GM12878 (cell line): Measurements from ENCODE around the gene ETV6. TPM values are rescaled to one million over a fixed set of nuclear protein-coding genes. Genes with fewer than 3 reads are reported as not detected.
A peak's percentile ranks its signal among the peaks of the same experiment; 100 is the strongest.

Source experiments
- ATAC-seq: fragments of 200-7000 bp; cut with Tn5 transposase; 3 replicates; pipeline ENCODE4 v1.9.1; 2020; ENCODE audit warnings: mild to moderate bottlenecking, moderate library complexity
- BruUV-seq: library from RNA; stranded (reverse); fragments of 400-500 nt; replicated peaks from 2 replicates; lab custom pipeline; 2021; lab: Mats Ljungman, UMichigan
- CTCF ChIA-PET: fragments of 300-600 bp; sonication (Branson Sonifier 250); formaldehyde crosslinking; extraction: SDS; loops from one replicate; lab custom pipeline; 2021; ENCODE audit warnings: inconsistent platforms; lab: Yijun Ruan, JAX
- POLR2A ChIA-PET: fragments of 350-600 bp; formaldehyde crosslinking; extraction: SDS; loops from one replicate; lab custom pipeline; 2021; ENCODE audit warnings: inconsistent platforms; lab: Charles Lee
- RAD21 ChIA-PET: fragments of 300-600 bp; sonication (Branson Sonifier 250); formaldehyde crosslinking; loops from one replicate; lab custom pipeline; 2023; ENCODE audit warnings: antibody characterized with exemption; ENCODE audit not compliant: unreplicated experiment; lab: Charles Lee
- SMC1A ChIA-PET: fragments of 300-600 bp; sonication (Branson Sonifier 250); formaldehyde crosslinking; loops from one replicate; lab custom pipeline; 2023; ENCODE audit not compliant: unreplicated experiment, uncharacterized antibody; lab: Charles Lee
- DNase-seq: peaks from one replicate; pipeline ENCODE4 v3.0.0-alpha.2; 2011; ENCODE audit warnings: low read depth, low spot score
- FAIRE-seq: peaks from 3 replicates; lab custom pipeline; 2011; peaks lifted over from hg19 to GRCh38; lab: Jason Lieb, UNC
- H2AFZ ChIP-seq: 2 replicates; pipeline ENCODE4 v1.6.0; 2011; ENCODE audit warnings: low read depth, low read length, control low read depth; ENCODE audit not compliant: control insufficient read depth
- H3K27ac ChIP-seq: 2 replicates; pipeline ENCODE4 v1.5.1; 2011; ENCODE audit warnings: control low read depth; ENCODE audit not compliant: control insufficient read depth, insufficient read depth
- H3K27me3 ChIP-seq, 2 experiments: replicated peaks in 1 of 2; 2 replicates each; pipeline versions ENCODE4 v1.6.0 to v1.6.1; 2011; ENCODE audit warnings: low read length in 1 of 2; ENCODE audit not compliant: control insufficient read depth in 2 of 2, insufficient read depth in 2 of 2
- H3K36me3 ChIP-seq, 2 experiments: 2 replicates each; pipeline ENCODE4 v1.5.1; 2011; ENCODE audit warnings: low read length in 1 of 2; ENCODE audit not compliant: control insufficient read depth in 2 of 2, insufficient read depth in 2 of 2
- H3K4me1 ChIP-seq: 2 replicates; pipeline ENCODE4 v1.6.1; 2011; ENCODE audit warnings: mild to moderate bottlenecking, low read length, moderate library complexity, mixed read lengths; ENCODE audit not compliant: control insufficient read depth, insufficient read depth
- H3K4me2 ChIP-seq: 2 replicates; pipeline ENCODE4 v1.6.0; 2011; ENCODE audit warnings: control low read depth; ENCODE audit not compliant: control insufficient read depth, insufficient read depth
- H3K4me3 ChIP-seq: fragments of 200-600 bp; sonication (generic); 2 replicates; pipeline ENCODE4 v1.5.1; 2016
- H3K79me2 ChIP-seq: 2 replicates; pipeline ENCODE4 v1.6.0; 2011; ENCODE audit warnings: low read length; ENCODE audit not compliant: control insufficient read depth, insufficient read depth
- H3K9ac ChIP-seq: 2 replicates; pipeline ENCODE4 v1.8.0; 2011; ENCODE audit warnings: low read length, control low read depth, mixed read lengths; ENCODE audit not compliant: control insufficient read depth, insufficient read depth
- H3K9me3 ChIP-seq: replicated peaks from 3 replicates; pipeline ENCODE4 v1.5.1; 2011; ENCODE audit warnings: mild to moderate bottlenecking, low read length; ENCODE audit not compliant: control insufficient read depth, insufficient read depth
- H4K20me1 ChIP-seq: 2 replicates; pipeline ENCODE4 v1.6.0; 2011; ENCODE audit not compliant: control insufficient read depth, insufficient read depth
- CHD1 ChIP-seq: IDR thresholded peaks from 2 replicates; pipeline ENCODE4 v1.6.1; 2012; ENCODE audit warnings: low read depth, low read length, improper control_type of control experiment
- GABPA ChIP-seq: IDR thresholded peaks from 2 replicates; pipeline ENCODE4 v1.6.1; 2014; ENCODE audit warnings: antibody characterized with exemption, low read depth, mild to moderate bottlenecking, inconsistent platforms
- IRF3 ChIP-seq: fragments of 450-650 bp; IDR thresholded peaks from 2 replicates; pipeline ENCODE4 v1.6.1; 2014; ENCODE audit warnings: mild to moderate bottlenecking
- KAT2A ChIP-seq: conservative IDR thresholded peaks from 2 replicates; pipeline ENCODE4 v1.6.1; 2011; ENCODE audit warnings: low read depth, low read length; ENCODE audit not compliant: control insufficient read depth
- KDM1A ChIP-seq: fragments of 200-600 bp; sonication (generic); IDR thresholded peaks from 2 replicates; pipeline ENCODE4 v1.6.1; 2016; ENCODE audit warnings: borderline replicate concordance
- MEF2A ChIP-seq: IDR thresholded peaks from 2 replicates; pipeline ENCODE4 v1.6.1; 2011; ENCODE audit warnings: low read depth, mild to moderate bottlenecking, low read length, moderate library complexity; ENCODE audit not compliant: insufficient read depth
- MXI1 ChIP-seq: fragments of 150-350 bp; IDR thresholded peaks from 2 replicates; pipeline ENCODE4 v1.6.1; 2011; ENCODE audit warnings: low read depth, mild to moderate bottlenecking, inconsistent platforms, low read length, improper control_type of control experiment
- PML ChIP-seq: IDR thresholded peaks from 2 replicates; pipeline ENCODE4 v1.6.1; 2012; ENCODE audit warnings: low read length, inconsistent platforms
- POLR2A ChIP-seq: IDR thresholded peaks from 2 replicates; pipeline ENCODE4 v1.6.1; 2011; ENCODE audit warnings: low read depth, mild to moderate bottlenecking, low read length
- POLR2AphosphoS5 ChIP-seq: IDR thresholded peaks from 2 replicates; pipeline ENCODE4 v1.6.1; 2011; ENCODE audit warnings: mild to moderate bottlenecking, low read length, inconsistent platforms
- RUNX3 ChIP-seq: IDR thresholded peaks from 2 replicates; pipeline ENCODE4 v1.6.1; 2012; ENCODE audit warnings: low read length, inconsistent platforms
- TCF3 ChIP-seq: IDR thresholded peaks from 2 replicates; pipeline ENCODE4 v1.6.1; 2012; ENCODE audit warnings: low read depth, mild to moderate bottlenecking, low read length, borderline replicate concordance; ENCODE audit not compliant: insufficient read depth
- YY1 ChIP-seq: IDR thresholded peaks from 2 replicates; pipeline ENCODE4 v1.6.1; 2011; ENCODE audit warnings: low read depth, mild to moderate bottlenecking, low read length
- ZBTB40 ChIP-seq: fragments of 450-650 bp; IDR thresholded peaks from 2 replicates; pipeline ENCODE4 v1.6.1; 2016; ENCODE audit warnings: mild to moderate bottlenecking, moderate library complexity, borderline replicate concordance
- ZNF217 ChIP-seq: fragments of 450-650 bp; IDR thresholded peaks from 2 replicates; pipeline ENCODE4 v1.6.1; 2017; ENCODE audit warnings: antibody characterized with exemption, mild to moderate bottlenecking
- WGBS: methylation state at CpG from one replicate; pipeline ENCODE4 v1.1.6; 2016; ENCODE audit warnings: low lambda C conversion rate; ENCODE audit not compliant: insufficient replicate concordance, insufficient coverage; ENCODE audit errors: missing lambda C conversion rate; 5-methylcytosine and 5-hydroxymethylcytosine counted together
- in situ Hi-C: fragments of 300-500 bp; cut with MboI; formaldehyde crosslinking; loops from 9 replicates; pipeline ENCODE4 v1.14.3; 2018; ENCODE audit warnings: mixed read lengths
- intact Hi-C: fragments of 100-400 bp; cut with micrococcal nuclease; formaldehyde crosslinking; loops from one replicate; pipeline ENCODE4 v1.14.2; 2022; ENCODE audit not compliant: unreplicated experiment
- polyA plus RNA-seq, 11 experiments: library from polyadenylated mRNA; depleted of rRNA in 4 of 11; unstranded in 6 of 11; stranded (reverse) in 5 of 11; fragments of >200 nt; fragmentation: Nextera tagmentation in 4 of 11; fragmentation: Illumina TruSeq in 1 of 11; extraction: Ambion mirVana in 4 of 11; extraction: Trizol in 1 of 11; gene quantifications; 1 replicate in 1 of 11; 2 replicates in 10 of 11; pipeline versions ENCODE4 v1.2.1 to v1.2.3, GENCODE V29; 2011 to 2016; ENCODE audit warnings: inconsistent platforms in 2 of 11, missing spikeins in 2 of 11, low read depth in 1 of 11
- total RNA-seq, 4 experiments: library from RNA; depleted of rRNA in 3 of 4; stranded (reverse); fragments of >200 nt in 3 of 4; fragmentation: Illumina TruSeq in 1 of 4; extraction: Trizol in 1 of 4; gene quantifications; 2 replicates each; pipeline versions ENCODE4 v1.2.1 to v1.2.3, GENCODE V29; 2013 to 2021
- TF ChIP-seq, protein P1 (sequence below): fragments of 450-650 bp; IDR thresholded peaks from 2 replicates; pipeline ENCODE4 v1.6.1; 2017; ENCODE audit warnings: antibody characterized with exemption, mild to moderate bottlenecking, moderate library complexity

The ETV6 gene
- total and polyA plus RNA-seq, 10 of the 15 experiments (the other 5 are each of a cell fraction or from before 2014, with no cell fraction given), result 6.6 to 74.8 (median 24.6) TPM

DNA sequence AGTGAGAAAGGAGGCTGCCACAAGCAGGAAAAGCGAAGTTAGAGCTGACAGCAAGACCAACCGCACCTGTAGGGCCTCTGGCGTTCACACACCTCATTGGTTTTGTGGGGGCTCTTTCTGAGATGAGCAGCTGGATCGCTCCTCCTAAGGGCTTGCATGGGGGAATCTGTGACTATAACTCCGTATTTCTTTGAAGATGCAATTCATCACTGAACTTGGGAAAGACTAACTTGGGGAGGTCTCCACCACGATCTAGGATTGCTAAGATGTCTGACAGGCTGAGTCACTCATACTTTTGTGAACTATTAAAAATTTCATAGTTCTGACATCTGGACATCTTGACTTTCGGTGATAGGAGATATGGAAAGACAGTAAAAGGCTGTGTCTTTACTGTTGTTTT is 173.6 kb downstream of the ETV6 start:
- in situ Hi-C loops, result no loop called here
- peak overlapping the region; percentile 82 for H3K4me2 ChIP-seq
- H3K4me1 ChIP-seq, result peaks cover 42% of the 10 kb centered on the region
- H3K27me3 ChIP-seq, result no peaks in the 10 kb centered on the region
- no peaks in the 10 kb centered on the region; the same call in 2 of the 3 replicates for H3K9me3 ChIP-seq
- BruUV-seq, result no TSS peak
- 79% methylated on average over 7 of the region's 7 CpGs for WGBS
- ATAC-seq (peak; percentile 17; the same call in 2 of the 3 replicates), FAIRE-seq (no peak), DNase-seq (no peak)
- H2AFZ ChIP-seq, result no peak overlapping the region
- peak overlapping the region; percentile 55; the same call in 1 of the 2 replicates for H3K4me3 ChIP-seq
- ChIA-PET POLR2A (interaction anchor here (0.7 to 1.5 kb wide), 9 partner anchors 8 to 110 kb away, joined by 3 to 14 read pairs (median 3); no protein-coding TSS in a partner anchor), CTCF (interaction anchor here (1.0 to 1.4 kb wide), 3 partner anchors 8 to 186 kb away, joined by 4 to 8 read pairs (median 4); no protein-coding TSS in a partner anchor), RAD21 (interaction anchor here (0.7 to 2.0 kb wide), 10 partner anchors 9 to 1431 kb away, joined by 3 to 10 read pairs (median 5); no protein-coding TSS in a partner anchor), SMC1A (interaction anchor here (1.0 to 2.2 kb wide), 13 partner anchors 9 to 211 kb away, joined by 3 to 39 read pairs (median 6); no protein-coding TSS in a partner anchor)
- H3K36me3 ChIP-seq, result peaks cover 7 to 22% of the 10 kb centered on the region in 2 experiments
- H3K79me2 ChIP-seq, result peaks cover 56% of the 10 kb centered on the region
- peak overlapping the region; percentile 83 for H3K27ac ChIP-seq
- intact Hi-C loops, result no loop called here
- no peaks in the 10 kb centered on the region for H4K20me1 ChIP-seq
- H3K9ac ChIP-seq, result peak overlapping the region; percentile 63
- TF ChIP-seq KAT2A (no peak), YY1 (0 out of 2 replicates have a peak, but pooled peaks have one; percentile 8), CHD1 (no peak), GABPA (no peak), ZNF217 (no peak), KDM1A (no peak), IRF3 (no peak), POLR2AphosphoS5 (0 out of 2 replicates have a peak, but pooled peaks have one; percentile 8), TCF3 (peak; percentile 59; the same call in 1 of the 2 replicates), MXI1 (no peak), ZBTB40 (no peak), RUNX3 (peak; percentile 73), MEF2A (0 out of 2 replicates have a peak, but pooled peaks have one; percentile 1), PML (no peak), POLR2A (no peak)
- TF ChIP-seq, protein P1, sequence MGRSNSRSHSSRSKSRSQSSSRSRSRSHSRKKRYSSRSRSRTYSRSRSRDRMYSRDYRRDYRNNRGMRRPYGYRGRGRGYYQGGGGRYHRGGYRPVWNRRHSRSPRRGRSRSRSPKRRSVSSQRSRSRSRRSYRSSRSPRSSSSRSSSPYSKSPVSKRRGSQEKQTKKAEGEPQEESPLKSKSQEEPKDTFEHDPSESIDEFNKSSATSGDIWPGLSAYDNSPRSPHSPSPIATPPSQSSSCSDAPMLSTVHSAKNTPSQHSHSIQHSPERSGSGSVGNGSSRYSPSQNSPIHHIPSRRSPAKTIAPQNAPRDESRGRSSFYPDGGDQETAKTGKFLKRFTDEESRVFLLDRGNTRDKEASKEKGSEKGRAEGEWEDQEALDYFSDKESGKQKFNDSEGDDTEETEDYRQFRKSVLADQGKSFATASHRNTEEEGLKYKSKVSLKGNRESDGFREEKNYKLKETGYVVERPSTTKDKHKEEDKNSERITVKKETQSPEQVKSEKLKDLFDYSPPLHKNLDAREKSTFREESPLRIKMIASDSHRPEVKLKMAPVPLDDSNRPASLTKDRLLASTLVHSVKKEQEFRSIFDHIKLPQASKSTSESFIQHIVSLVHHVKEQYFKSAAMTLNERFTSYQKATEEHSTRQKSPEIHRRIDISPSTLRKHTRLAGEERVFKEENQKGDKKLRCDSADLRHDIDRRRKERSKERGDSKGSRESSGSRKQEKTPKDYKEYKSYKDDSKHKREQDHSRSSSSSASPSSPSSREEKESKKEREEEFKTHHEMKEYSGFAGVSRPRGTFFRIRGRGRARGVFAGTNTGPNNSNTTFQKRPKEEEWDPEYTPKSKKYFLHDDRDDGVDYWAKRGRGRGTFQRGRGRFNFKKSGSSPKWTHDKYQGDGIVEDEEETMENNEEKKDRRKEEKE, result no peak
